Stimulated activated CD4-positive, alpha-beta T cell treated with anti-CD3 and anti-CD28 coated beads, Interleukin-2, amount 100 ng/mL, for 4 hours (primary cell): Measurements from ENCODE around the gene CCDC183.
"Not testable (repeated sequence)": the region's sequence is repeated elsewhere in the genome, so short reads cannot be mapped to it uniquely, and the experiment has no call there.

ENCODE experiments used
- DNase-seq: peaks from one replicate; pipeline ENCODE4 v3.0.0-alpha.2; 2020; ENCODE audit warnings: low read depth

The CCDC183 gene

DNA sequence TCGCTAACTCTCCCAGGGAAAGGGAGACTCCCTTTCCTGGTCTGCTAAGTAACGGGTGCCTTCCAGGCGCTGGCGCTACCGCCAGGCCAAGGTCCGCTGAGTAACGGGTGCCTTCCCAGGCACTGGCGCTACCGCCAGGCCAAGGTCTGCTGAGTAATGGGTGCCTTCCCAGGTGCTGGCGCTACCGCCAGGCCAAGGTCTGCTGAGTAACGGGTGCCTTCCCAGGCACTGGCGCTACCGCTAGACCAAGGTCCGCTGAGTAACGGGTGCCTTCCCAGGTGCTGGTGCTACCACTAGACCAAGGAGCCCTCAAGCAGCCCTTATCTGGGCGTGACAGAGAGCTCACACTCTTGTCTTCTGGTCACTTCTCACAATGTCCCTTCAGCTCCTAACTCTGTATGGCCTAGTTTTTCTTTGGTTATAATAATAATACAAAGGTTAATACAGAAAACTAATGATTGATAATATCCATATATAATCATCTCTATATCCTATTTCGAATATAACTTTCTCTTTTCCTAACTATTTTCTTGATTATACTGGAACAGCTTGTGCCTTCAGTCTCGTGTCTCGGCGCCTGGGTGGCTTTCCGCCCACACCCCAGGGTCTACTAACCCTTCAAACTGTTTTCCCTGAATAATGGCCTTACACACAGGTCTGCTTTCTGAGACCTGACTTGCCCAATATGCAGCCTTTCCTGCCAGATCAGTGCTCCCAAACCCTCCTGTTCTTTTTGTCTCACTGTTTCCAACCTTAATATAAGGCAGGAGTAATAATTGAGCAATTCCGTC is 10.4 kb upstream of the CCDC183 start:
- DNase-seq: not testable (repeated sequence)

DNA sequence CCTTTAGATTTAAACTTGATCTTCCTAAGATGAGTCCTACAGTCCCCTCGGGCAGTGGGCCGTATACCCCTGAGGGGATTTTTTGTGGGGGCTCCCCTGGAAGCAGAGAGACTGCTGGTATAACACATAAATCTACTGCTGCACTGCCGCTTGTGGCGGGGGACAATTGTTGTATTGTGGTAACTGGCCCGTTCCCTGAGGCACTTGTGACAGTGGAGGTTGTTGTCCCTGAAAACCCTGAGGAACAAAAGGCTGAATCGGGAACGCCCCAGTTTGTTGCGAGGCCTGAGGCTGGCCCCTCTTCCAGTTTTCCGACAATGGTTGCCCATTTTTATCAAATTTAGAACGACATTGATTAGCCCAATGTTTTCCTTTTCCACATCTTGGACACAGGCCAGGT is 9.7 kb upstream of the CCDC183 start:
- no peak for DNase-seq

DNA sequence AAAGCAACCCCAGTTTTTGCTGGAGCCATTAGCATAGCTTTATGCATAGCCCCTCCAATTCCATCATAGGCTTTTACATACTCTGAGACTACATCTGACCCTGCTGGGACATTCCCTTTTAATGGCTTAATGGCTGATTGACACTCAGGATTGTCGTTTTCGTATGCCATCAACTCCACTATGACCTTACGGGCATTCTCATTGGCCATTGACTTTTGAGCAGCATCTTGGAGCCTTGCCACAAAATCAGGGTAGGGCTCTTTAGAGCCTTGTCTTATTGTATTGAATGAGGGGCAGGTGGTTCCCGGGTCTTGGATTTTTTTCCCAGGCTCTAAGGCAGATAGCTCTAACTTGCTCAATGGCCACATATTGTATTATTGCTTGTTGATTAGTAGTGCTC is 9.2 kb upstream of the CCDC183 start:
- not testable (repeated sequence) for DNase-seq

- DNase-seq: peak; percentile 55
Observed at GRCh38 chr9:136787690-136788400, 8.3 kb upstream of the CCDC183 start.

DNA sequence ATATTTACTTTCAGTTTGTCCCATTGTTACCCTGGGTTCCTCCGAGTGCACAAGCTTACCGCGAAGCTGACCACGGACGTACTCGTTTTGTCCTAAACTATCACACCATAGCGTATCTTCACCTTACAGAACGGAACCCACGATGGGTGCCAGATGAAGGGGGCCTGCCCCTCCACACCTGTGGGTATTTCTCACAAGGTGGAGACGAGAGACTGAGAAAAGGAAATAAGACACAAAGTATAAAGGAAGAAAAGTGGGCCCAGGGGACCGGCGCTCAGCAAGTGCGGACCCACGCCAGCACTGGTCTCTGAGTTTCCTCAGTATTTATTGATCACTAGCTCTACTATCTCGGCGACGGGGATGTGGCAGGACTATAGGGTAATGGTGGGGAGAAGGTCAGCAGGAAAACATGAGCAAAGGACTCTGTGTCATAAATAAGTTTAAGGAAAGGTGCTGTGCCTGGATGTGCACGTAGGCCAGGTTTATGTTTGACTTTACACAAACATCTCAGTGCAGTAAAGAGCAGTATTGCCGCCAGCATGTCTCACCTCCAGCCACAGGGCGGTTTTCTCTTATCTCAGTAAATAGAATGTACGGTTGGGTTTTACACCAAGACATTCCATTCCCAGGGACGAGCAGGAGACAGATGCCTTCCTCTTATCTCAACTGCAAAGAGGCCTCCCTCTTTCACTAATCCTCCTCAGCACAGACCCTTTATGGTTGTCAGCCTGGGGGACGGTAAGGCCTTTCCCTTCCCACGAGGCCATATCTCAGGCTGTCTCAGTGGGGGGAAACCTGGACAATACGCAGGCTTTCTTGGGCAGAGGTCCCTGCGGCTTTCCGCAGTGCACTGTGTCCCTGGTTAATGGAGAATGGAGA is 7.3 kb upstream of the CCDC183 start:
- DNase-seq: not testable (repeated sequence)

- no peak for DNase-seq
Observed at GRCh38 chr9:136789523-136789937, 6.6 kb upstream of the CCDC183 start.

DNA sequence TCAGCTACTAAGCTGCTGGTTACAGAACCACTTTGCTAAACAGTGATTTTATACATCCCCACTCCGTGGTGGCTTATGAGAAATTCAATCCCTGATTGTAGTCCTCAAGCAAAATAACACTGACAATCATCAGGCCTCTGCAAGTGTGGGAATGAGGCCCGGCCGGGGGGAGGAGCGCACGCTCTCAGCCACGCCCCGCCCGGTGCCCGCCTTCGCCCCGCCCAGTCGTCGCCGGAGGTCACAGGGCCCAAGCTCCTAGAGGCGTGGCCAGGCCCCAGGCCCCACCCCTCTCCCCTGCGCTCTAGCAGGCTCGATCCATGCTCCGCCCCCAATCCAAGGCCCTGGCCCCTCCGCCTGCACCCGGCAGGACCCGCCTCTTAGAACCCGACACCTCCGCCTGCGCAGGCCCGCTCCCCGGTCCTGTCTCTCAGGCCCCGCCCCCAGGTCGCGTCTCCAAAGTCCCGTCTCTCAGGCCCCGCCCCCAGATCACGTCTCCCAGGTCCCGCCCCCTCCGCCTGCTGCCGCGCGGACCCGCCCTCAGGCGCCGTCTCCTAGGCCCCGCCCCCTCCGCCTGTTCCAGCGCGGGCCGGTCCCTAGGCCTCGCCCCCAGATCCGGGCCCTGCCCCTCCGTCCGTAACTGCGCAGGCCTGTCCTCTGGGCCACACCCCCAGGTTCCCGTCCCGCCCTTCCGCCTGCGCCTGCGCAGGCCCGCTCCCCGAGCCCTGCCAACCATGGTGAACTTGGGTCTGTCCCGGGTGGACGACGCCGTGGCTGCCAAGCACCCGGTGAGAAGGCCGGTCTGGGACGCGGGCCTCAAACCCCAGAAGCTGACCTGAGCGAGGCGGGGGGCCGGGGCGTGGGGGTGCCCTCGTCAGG is 5.3 kb upstream of the CCDC183 start, which contains the start of gene TMEM141:
Gene TMEM141 (plus strand): TSS at position 705 of the 876 bp plus-strand sequence. CDS start 27 bp downstream, at position 732.
- peak; percentile 100 for DNase-seq

DNA sequence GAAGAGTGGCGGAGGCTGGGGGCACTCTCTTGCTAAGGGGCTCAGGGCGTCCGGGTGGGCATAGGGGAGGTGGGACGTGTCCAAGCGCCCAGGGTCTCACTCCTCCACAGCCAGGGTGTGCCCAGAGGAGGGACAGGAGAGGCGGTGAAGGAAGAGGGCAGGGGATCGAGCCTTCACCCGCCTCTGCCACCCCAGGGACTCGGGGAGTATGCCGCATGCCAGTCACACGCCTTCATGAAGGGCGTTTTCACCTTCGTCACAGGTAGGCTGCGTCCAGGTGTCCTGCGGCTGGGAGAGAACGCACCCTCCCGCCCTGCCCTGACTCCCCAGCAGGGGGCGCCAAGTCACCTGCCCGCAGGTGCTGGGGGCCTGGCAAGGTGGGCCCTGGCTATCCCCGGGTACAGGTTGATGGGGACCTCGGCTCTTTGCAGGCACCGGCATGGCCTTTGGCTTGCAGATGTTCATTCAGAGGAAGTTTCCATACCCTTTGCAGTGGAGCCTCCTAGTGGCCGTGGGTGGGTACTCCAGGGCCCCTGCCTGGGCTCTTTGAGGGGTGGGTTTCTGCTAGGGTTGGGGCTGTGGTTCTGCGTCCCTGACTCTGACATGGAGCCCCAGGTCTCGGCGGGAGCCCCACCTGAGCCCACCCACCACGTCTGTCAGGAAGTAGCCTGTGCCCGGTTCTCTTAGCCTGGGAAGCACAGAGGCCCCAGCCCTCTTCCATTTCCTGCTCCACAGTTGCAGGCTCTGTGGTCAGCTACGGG is 4.4 kb upstream of the CCDC183 start:
- DNase-seq: peak; percentile 52

- DNase-seq: no peak
Observed at GRCh38 chr9:136792321-136793085, 3.6 kb upstream of the CCDC183 start.

GRCh38 chr9:136793086-136793946 is 2.8 kb upstream of the CCDC183 start:
- DNase-seq: no peak

- DNase-seq: no peak
Observed at GRCh38 chr9:136794281-136794999, 1.7 kb upstream of the CCDC183 start.

GRCh38 chr9:136795000-136795348 is 1.2 kb upstream of the CCDC183 start:
- DNase-seq: no peak

GRCh38 chr9:136796775-136797347 is 723 bp downstream of the CCDC183 start:
- DNase-seq: not testable (repeated sequence)

GRCh38 chr9:136798708-136799078 is 2.6 kb downstream of the CCDC183 start:
- DNase-seq: no peak

- DNase-seq: no peak
Observed at GRCh38 chr9:136799079-136799853, 3.1 kb downstream of the CCDC183 start.

DNA sequence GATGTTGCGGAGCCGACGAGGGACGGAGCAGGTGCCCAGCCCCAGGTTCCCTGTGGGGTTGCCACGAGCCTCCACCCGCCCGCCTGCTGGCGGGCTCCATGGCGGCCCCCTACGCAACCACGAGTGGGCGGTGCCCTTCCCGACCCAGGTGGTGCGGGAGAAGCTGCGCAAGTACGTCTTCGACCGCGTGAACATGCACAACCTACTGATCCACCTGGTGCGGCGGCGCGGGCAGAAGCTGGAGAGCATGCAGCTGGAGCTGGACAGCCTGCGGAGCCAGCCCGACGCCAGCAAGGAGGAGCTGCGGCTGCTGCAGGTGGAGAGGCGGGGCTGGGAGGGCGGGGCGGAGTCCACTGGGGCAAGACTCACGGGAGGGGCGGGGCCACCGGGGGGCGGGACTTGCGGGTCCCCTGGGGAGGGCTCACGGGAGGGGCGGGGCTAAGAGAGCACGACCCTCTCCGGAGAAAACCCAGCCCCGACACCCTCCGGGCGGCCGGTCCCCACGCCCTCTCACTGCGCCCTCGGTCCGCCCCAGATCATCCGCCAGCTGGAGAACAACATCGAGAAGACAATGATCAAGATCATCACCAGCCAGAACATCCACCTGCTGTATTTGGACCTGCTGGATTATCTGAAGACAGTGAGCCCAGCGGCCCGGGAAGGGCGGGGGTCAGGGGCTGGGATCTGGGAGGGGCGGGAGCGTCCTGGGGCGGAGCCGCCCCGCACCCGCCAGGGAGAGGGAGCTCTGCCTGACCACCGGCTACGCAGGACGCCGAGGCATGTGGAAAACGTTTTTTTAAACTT is 3.9 kb downstream of the CCDC183 start:
- DNase-seq: peak; percentile 87
